CD4-positive, alpha-beta T cell treated with Interleukin-6 at 100 ng/mL for 8 hours (primary cell): ENCODE results near the gene EHBP1.

ENCODE experiments used
- DNase-seq: peaks from one replicate; pipeline ENCODE4 v3.0.0-alpha.2; 2020; ENCODE audit warnings: mixed read lengths, low spot score

Gene EHBP1

DNA sequence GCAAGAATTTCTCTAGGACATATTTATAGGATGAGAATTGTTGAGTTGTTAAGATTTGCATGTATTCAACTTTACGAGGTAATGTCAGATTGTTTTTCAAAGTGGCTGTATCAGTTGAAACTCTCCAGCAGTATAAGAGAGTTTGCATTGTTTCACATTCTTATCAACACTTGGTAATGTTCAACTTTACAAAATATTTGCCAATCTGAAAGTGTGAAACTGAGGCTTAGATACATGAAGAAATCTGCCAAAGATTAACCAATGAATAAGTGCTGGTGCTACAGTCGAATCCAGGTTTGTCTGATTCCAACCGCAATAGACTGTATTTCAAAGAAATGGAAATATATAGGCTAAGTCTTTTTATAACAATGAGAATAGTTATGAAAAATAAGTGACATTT lies 117.0 kb downstream of the EHBP1 start:
- no peak for DNase-seq

DNA sequence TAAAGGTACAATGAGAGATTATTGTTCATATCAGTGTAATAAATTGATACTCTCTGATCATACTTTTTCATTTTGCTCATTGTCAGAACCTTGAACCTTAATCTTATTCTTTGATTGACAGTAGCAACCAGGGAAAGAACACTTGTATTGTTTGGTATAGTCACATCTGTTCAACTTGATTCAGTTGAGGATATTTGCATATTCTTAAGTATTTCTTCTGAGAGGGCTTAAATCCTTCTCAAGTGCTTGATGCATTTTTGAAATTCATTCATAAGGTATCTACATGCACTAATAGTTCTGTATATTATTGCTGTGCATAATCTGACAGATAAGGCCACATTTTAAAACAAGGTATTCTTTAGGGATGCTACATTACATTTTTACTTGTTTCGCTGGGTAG lies 118.9 kb downstream of the EHBP1 start:
- DNase-seq, result no peak

DNA sequence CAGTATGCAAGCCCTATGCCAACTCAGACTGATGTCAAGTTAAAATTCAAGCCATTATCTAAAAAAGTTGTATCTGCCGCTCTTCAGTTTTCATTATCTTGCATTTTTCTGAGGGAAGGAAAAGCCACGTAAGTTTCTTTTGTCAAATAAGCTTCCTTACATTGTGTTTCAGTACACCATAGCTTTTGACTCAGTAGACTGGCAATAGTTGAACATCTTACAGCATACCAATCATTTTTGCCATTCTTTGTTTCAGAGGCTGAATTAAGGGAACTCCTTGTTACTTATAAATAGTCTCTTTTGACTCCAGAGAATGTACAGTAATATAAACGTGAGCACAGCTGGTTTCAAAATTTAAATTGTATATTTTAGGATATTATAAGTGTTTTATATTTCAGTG lies 120.6 kb downstream of the EHBP1 start:
- no peak for DNase-seq

DNA sequence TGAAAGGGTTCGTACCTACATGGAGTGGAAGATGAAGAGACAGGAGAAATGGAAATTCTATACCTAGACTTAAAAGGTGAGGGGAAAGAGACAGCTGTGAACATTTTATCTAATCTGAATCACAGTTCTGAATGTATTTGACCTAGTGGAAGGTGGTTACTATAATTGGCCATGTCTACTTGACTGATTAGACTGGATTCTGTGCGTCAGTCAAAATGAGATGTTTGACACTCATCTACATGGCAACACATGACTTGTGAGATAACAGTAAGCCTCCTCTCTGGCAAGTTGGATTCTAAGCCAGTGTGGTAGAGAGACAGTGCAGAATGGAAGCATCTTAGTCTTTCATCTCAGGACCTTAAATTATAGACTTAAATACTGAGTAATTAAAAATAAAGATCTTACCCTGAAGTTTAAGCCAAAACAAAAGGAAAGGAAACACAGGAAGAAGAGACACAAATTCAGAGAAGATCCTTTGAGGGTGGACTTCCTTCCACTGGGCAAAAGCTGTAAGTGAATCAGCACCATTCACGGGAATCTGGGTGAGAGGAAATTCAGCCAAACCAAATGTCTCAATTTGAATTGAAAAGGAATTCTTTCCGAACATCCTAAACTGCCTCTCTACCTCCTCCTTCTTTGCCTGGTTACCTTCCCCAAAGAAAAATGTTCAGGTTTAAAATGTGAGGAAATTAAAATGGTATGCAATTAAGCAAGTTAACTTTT lies 121.6 kb downstream of the EHBP1 start:
- DNase-seq, result no peak

- no peak for DNase-seq
These were observed 126.2 kb downstream of the EHBP1 start for GRCh38 chr2:62831729-62832128.

GRCh38 chr2:62844311-62845090 lies 139.0 kb downstream of the EHBP1 start:
- DNase-seq, result no peak

DNA sequence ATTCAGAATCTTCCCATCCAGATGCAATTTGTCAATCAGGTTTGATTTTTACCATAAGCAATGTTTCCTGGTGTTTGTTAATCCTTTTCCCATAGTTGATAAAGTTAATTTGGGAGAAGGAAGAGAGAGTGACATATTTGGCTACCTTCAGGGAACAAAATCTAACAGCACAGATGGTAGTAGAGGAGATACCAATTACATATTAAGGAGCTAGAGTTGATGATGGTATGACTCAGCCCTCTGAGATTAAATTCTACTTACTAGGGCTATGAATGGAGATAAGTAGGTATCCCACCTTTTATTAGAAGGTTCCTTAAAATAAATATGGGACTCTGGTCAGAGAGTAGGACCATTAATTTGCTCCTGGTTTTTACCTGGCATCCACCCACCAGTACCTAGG lies 139.7 kb downstream of the EHBP1 start:
- DNase-seq, result no peak

DNA sequence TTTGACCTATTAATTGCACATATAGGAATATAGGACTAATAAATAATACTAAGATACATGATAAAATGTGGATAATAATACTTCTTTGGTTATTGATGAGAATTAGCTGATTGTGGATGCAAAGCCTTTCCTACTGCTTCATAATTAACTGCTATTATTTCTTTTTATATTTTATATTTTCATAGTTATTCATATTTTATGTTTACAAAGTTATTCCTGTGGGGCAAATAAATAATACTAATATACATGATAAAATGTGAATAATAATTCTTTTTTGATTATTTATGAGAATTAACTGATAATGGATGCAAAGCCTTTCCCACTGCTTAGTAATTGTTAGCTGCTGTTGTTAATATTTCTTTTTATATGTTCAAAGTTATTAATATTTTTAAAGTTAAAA lies 146.7 kb downstream of the EHBP1 start:
- DNase-seq, result no peak

GRCh38 chr2:62854600-62855514 lies 149.3 kb downstream of the EHBP1 start:
- DNase-seq, result no peak

DNA sequence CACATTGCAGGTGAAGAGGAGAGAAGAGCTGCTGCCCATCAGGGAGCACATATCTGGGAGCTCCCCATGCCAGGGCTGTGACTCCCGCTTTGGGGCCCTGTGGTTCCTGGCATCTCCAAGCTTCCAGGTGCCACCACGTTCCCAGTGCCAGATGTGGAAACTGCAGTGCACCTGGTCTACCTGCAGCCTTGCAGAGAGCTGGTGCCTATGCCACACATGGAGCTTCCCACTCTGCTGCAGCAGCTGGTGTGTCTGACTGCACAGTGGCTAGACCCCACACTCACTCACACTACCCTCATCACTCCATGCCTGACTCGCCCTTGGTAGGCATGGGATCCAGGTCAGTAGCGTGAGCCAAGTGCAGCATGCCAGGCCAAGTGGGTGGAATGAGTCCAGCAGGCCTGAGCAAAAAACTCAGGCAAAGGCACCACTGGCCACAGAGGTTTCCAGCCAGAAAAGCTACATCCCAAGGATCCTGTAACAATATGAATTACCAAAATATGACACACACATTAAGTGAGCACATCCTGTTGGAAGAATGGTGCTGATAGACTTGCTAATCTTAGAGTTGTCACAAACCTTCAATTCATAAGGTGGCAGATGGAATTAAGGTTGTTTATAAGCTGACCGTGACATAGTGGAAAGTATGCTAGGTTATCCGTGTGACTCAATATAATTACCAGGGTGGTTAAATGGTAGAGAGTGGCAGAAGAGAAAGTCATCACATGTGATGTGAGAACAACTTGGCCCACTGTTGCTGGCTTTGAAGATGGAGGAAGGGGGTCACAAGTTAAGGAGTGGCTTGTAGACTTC lies 150.9 kb downstream of the EHBP1 start:
- DNase-seq, result no peak

GRCh38 chr2:62857139-62857931 lies 151.8 kb downstream of the EHBP1 start:
- no peak for DNase-seq

DNA sequence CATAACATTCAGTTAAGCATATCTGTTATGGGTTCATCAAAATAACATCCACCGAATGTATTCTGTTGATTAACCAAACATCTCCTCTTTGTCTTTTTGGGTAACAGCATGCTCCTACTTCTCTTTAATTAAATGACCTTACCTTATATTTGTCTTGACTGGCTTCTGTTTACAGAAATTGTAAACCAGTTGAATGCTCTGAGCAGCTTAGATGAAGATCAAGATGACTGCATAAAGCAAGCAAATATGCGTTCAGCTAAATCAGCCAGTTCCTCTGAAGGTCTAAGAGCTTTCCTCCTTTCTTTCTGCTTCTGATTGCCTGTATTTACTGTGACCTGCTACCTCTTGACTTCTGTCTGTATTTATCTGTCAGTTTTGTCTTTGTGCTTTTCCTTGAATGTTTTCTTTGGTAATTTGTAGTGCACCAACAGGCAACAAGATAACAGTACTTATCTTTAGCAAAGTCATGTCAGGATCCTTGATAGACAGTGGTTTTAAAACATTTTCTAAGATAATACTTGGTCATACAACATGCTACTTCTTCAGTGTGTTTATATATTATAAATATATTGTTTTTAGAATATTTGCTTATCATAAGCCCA lies 152.8 kb downstream of the EHBP1 start:
- DNase-seq, result no peak

DNA sequence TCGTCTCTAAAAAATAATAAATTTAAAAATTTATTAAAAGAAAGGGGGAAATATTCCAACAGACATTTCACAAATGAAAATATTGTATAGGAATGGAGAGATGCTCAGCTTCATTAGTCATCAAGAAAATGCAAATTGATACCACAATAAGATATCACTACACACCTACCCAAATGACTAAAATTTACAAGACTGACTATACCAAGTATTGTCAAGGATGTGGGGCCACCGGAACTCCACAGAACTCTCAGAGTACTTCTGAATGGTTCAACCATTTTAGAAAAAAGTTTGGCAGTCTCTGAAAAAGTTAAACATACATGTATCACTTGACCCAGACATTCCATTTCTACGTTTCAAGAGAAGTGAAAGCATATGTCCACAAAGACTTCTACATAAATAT lies 163.4 kb downstream of the EHBP1 start:
- no peak for DNase-seq

DNA sequence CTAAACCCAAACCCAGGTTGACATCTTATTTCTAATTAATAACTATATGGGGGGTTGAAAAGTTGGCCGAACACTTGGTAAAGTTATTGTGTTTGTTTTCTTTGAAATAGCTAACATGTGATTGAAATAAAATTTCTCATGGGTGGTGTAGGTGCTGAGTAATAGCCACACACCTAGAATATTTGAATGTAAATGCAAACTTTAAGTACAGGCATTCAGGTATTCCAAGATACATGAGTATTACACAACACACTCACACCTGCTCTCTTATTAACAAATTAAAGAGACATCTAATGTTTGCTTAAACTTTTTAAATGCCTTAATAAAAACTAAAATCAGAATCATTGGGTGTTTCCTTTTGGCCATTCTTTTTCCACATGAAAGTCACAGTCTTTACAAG lies 165.5 kb downstream of the EHBP1 start:
- no peak for DNase-seq

DNA sequence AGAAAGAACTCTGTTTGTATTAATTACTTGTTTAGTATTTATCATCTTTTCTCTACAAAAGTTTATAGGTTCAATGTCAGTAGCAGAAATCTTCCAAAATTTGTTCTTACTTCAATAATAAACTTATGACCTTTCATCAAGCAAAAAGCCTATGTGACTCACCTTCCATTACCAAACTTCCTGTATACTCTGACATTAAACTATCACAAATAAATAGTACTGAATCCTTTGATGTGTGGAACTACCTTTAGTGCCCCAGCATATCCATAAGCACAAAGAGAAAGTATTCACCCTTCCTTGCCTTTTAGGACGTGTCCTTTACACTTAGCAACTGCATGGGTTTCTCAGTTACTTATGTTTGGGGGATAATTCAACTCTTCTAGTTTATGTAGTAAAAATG lies 166.0 kb downstream of the EHBP1 start:
- no peak for DNase-seq

DNA sequence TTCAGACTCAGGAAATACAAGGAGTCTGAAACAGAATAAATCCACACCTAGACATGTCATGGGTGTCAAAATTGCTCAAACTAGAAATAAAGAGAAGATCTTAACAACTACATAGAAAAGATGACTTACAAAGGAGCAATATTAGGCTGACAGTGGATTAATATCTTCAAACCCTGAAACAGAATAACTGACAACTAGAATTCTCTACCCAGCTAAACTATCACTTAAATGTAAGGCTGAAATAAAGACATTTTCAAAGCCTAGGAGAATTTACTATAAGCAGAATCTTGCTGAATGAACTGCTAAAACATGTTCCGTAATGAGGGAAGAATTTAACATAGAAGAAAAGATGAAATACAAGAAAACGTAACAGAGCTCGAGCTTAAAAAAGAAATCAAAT lies 168.1 kb downstream of the EHBP1 start:
- no peak for DNase-seq

DNA sequence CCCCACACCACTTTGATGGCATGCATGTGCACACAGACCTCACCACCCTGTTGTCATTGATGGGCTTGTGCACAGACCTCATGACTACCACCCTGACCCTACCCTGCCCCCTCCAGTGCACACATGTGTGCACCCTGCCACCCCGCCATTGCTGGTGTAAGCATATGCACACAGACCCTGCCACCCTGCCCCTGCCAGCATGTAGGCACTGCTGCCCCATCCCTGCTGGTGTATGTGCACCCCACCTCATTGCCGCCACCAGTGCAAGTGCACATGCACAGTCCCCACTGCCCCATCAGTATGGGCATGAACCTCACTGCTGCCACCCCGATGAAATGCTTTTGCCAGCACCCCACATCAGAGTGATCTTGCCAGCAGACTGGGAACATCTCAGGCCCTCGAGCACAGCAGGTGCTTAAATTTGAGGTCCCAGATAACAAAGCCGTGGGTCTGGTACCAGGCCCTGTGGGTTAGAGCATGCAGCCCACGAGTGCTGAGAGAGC lies 169.4 kb downstream of the EHBP1 start:
- no peak for DNase-seq

- DNase-seq, result no peak
These were observed 175.8 kb downstream of the EHBP1 start for GRCh38 chr2:62881162-62881795.

GRCh38 chr2:62883629-62884028 lies 178.1 kb downstream of the EHBP1 start:
- no peak for DNase-seq

GRCh38 chr2:62884086-62884485 lies 178.6 kb downstream of the EHBP1 start:
- DNase-seq, result no peak
